ENCODE results near the gene LMAN2. TPM values are rescaled to one million over a fixed set of nuclear protein-coding genes. Genes with fewer than 3 reads are reported as not detected.

The LMAN2 gene
- polyA plus RNA-seq, 3 donors = 148 to 275 (median 259) TPM

- Mint-ChIP-seq H3K27me3 (ENCODE audit: low read depth in 3 of 3) (peaks cover 0 to 5% (median 0%) of the 10 kb centered on the region in 3 donors), H3K9me3 (no peaks in the 10 kb centered on the region), H3K36me3 (peaks cover 46 to 63% of the 10 kb centered on the region in 2 donors), H3K4me3 (peak overlapping the region; percentile 7 to 68), H3K4me1 (peaks cover 84% of the 10 kb centered on the region), H3K27ac (peak overlapping the region; percentile 92 to 98 (median 96))
- peak overlapping the region in 1 of 3 experiments; percentile 97 for H3K4me3 ChIP-seq (replicated peaks in 1 of 3; ENCODE audit: low read depth in 2 of 3, low read length in 3 of 3)
- H3K9me3 ChIP-seq (replicated peaks in 1 of 2; ENCODE audit: control insufficient read depth in 1 of 2, insufficient read depth in 1 of 2, low read length in 2 of 2) = no peaks in the 10 kb centered on the region
- H2AFZ ChIP-seq (ENCODE audit: insufficient read depth, low read depth, low read length, poor library complexity, severe bottlenecking) = no peak overlapping the region
- H3K4me1 ChIP-seq (ENCODE audit: control insufficient read depth in 1 of 2, insufficient read depth in 2 of 2, low read length in 2 of 2) = peaks cover 84 to 93% of the 10 kb centered on the region in 2 donors
- peaks cover 26 to 38% of the 10 kb centered on the region in 2 donors for H3K36me3 ChIP-seq (replicated peaks in 1 of 2; ENCODE audit: control insufficient read depth in 1 of 2, insufficient read depth in 2 of 2, low read length in 2 of 2)
- H3K27ac ChIP-seq (ENCODE audit: low read depth in 1 of 2, low read length in 2 of 2) = peak overlapping the region; percentile 74 to 95
- H4K20me1 ChIP-seq (ENCODE audit: insufficient read depth, low read length) = peaks cover 30% of the 10 kb centered on the region
- TF ChIP-seq, protein P1, sequence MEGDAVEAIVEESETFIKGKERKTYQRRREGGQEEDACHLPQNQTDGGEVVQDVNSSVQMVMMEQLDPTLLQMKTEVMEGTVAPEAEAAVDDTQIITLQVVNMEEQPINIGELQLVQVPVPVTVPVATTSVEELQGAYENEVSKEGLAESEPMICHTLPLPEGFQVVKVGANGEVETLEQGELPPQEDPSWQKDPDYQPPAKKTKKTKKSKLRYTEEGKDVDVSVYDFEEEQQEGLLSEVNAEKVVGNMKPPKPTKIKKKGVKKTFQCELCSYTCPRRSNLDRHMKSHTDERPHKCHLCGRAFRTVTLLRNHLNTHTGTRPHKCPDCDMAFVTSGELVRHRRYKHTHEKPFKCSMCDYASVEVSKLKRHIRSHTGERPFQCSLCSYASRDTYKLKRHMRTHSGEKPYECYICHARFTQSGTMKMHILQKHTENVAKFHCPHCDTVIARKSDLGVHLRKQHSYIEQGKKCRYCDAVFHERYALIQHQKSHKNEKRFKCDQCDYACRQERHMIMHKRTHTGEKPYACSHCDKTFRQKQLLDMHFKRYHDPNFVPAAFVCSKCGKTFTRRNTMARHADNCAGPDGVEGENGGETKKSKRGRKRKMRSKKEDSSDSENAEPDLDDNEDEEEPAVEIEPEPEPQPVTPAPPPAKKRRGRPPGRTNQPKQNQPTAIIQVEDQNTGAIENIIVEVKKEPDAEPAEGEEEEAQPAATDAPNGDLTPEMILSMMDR (IDR thresholded peaks at IDR 0.05) = no peak
- H3K4me2 ChIP-seq (replicated peaks; ENCODE audit: extremely low read depth, low read length, poor library complexity, severe bottlenecking) = peak overlapping the region; percentile 88
- H3K27me3 ChIP-seq (ENCODE audit: control insufficient read depth in 2 of 2, insufficient read depth in 2 of 2, low read length in 2 of 2) = no peaks in the 10 kb centered on the region
- no peak overlapping the region for H3K9ac ChIP-seq (ENCODE audit: insufficient read depth, low read length, poor library complexity, severe bottlenecking)
- intact Hi-C loops (cut with micrococcal nuclease) = loop anchor here (5.0 to 10.0 kb wide), 4 partner anchors 162 to 853 kb away; partner anchors contain the start of genes NHP2 (in 1 of the 2), RNF44 (in 1 of the 2) and TMED9 (in 1 of the 2)
- peaks cover 52% of the 10 kb centered on the region for H3K79me2 ChIP-seq (ENCODE audit: insufficient read depth, low read length)
- WGBS (ENCODE audit: insufficient coverage) = 66% methylated on average over 3 of the region's 9 CpGs
- DNase-seq = no peak
Measured at GRCh38 chr5:177299697-177300096, 51.8 kb downstream of the LMAN2 start.

DNA sequence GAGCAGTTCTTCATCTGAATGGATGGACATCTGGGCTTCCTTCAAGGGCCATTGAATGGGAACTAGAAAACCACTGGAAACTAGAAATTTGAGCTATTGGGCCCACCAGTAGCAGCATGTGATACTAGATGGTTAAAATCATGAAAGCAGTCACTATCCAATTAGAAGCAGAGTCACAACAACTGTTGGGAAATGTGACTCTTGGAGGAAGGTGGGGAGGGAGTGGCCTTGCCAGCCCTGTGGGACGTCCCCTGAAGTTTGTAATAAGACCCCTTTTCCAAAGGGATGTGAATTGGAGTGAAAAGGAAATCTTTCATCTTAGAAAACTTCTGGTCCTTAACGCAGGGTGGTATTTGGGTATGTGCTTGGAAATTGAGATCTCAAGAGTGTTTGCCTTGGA, 53.5 kb downstream of the LMAN2 start:
- WGBS (ENCODE audit: insufficient coverage) = no CpG with 5 or more reads among the region's 2 CpGs
- H3K27ac Mint-ChIP-seq = peak overlapping the region in 4 of 7 donors; percentile 30 to 96 (median 60)
- TF ChIP-seq, protein P1 (IDR thresholded peaks at IDR 0.05) = no peak
- no peak overlapping the region for H3K4me3 Mint-ChIP-seq
- Histone ChIP-seq H3K4me1 (ENCODE audit: control insufficient read depth in 1 of 2, insufficient read depth in 2 of 2, low read length in 2 of 2) (peaks cover 78 to 81% of the 10 kb centered on the region in 2 donors), H3K36me3 (replicated peaks in 1 of 2; ENCODE audit: control insufficient read depth in 1 of 2, insufficient read depth in 2 of 2, low read length in 2 of 2) (peaks cover 42 to 56% of the 10 kb centered on the region in 2 donors), H3K27me3 (ENCODE audit: control insufficient read depth in 2 of 2, insufficient read depth in 2 of 2, low read length in 2 of 2) (no peaks in the 10 kb centered on the region), H4K20me1 (ENCODE audit: insufficient read depth, low read length) (peaks cover 23% of the 10 kb centered on the region), H3K4me3 (replicated peaks in 1 of 3; ENCODE audit: low read depth in 2 of 3, low read length in 3 of 3) (no peak overlapping the region), H2AFZ (ENCODE audit: insufficient read depth, low read depth, low read length, poor library complexity, severe bottlenecking) (no peak overlapping the region), H3K79me2 (ENCODE audit: insufficient read depth, low read length) (peaks cover 36% of the 10 kb centered on the region), H3K4me2 (replicated peaks; ENCODE audit: extremely low read depth, low read length, poor library complexity, severe bottlenecking) (no peak overlapping the region), H3K9me3 (replicated peaks in 1 of 2; ENCODE audit: control insufficient read depth in 1 of 2, insufficient read depth in 1 of 2, low read length in 2 of 2) (no peaks in the 10 kb centered on the region), H3K27ac (ENCODE audit: low read depth in 1 of 2, low read length in 2 of 2) (no peak overlapping the region), H3K9ac (ENCODE audit: insufficient read depth, low read length, poor library complexity, severe bottlenecking) (no peak overlapping the region)
- H3K4me1 Mint-ChIP-seq = peaks cover 81% of the 10 kb centered on the region
- intact Hi-C loops (cut with micrococcal nuclease) = no loop called here
- H3K36me3 Mint-ChIP-seq = peaks cover 61 to 71% of the 10 kb centered on the region in 2 donors
- DNase-seq = no peak
- peaks cover 0 to 5% (median 0%) of the 10 kb centered on the region in 3 donors for H3K27me3 Mint-ChIP-seq (ENCODE audit: low read depth in 3 of 3)
- H3K9me3 Mint-ChIP-seq = no peaks in the 10 kb centered on the region
